ENCODE results near the gene ZNF330. TPM values are rescaled to one million over a fixed set of nuclear protein-coding genes. Genes with fewer than 3 reads are reported as not detected.

The ZNF330 gene
- polyA plus RNA-seq, 1 donor (not counting 4 experiments of a cell fraction or from before 2014, with no cell fraction given) = 31.1 TPM

GRCh38 chr4:141196227-141196933, 24.3 kb upstream of the ZNF330 start:
- Histone ChIP-seq H2AFZ (ENCODE audit: control insufficient read depth, low read length) (no peak overlapping the region), H3K9me3 (ENCODE audit: control insufficient read depth, low read depth, low read length) (no peaks in the 10 kb centered on the region), H3K79me2 (ENCODE audit: control insufficient read depth, insufficient read depth, low read length) (no peaks in the 10 kb centered on the region), H3K4me2 (ENCODE audit: control insufficient read depth, extremely low read depth, insufficient read depth, low read depth, low read length) (no peak overlapping the region), H3K36me3 (ENCODE audit: control insufficient read depth in 2 of 2, extremely low read depth in 1 of 2, insufficient read depth in 2 of 2, low read length in 2 of 2) (no peaks in the 10 kb centered on the region), H3K9ac (ENCODE audit: control insufficient read depth, extremely low read depth, insufficient read depth, low read length) (no peak overlapping the region), H3K9me1 (ENCODE audit: control insufficient read depth, extremely low read depth, insufficient read depth, low read length) (no peaks in the 10 kb centered on the region), H4K20me1 (ENCODE audit: control insufficient read depth, extremely low read depth, insufficient read depth, low read length) (no peaks in the 10 kb centered on the region), H3K4me3 (ENCODE audit: control insufficient read depth in 2 of 3, extremely low read depth in 1 of 3, insufficient read depth in 2 of 3, low read depth in 1 of 3, low read length in 3 of 3) (no peak overlapping the region), H3K27ac (ENCODE audit: control insufficient read depth, insufficient read depth, low read length) (no peak overlapping the region), H3K27me3 (ENCODE audit: control insufficient read depth, extremely low read depth, insufficient read depth, low read length) (no peaks in the 10 kb centered on the region), H3K4me1 (ENCODE audit: control insufficient read depth, extremely low read depth, insufficient read depth, low read length) (no peaks in the 10 kb centered on the region)
- no peak for TF ChIP-seq EZH2 (IDR thresholded peaks at IDR 0.05; ENCODE audit: low read length)
- no peak for TF ChIP-seq CTCF (optimal IDR thresholded peaks at IDR 0.05 in 1 of 3, IDR thresholded peaks at IDR 0.05 in 1 of 3, conservative IDR thresholded peaks at IDR 0.05 in 1 of 3; ENCODE audit: extremely low read depth in 1 of 3, insufficient read depth in 2 of 3, low read length in 3 of 3)
- FAIRE-seq = no peak
- DNase-seq (ENCODE audit: low read depth, low spot score) = no peak
- dilution Hi-C loops (cut with MboI; ENCODE audit: extremely low pct_ligation_motif_present, low sequenced_read_pairs) = no loop called here

- no peak overlapping the region for H3K4me3 ChIP-seq (ENCODE audit: control insufficient read depth in 2 of 3, extremely low read depth in 1 of 3, insufficient read depth in 2 of 3, low read depth in 1 of 3, low read length in 3 of 3)
These were observed 12.7 kb upstream of the ZNF330 start for GRCh38 chr4:141207961-141208360.

More at GRCh38 chr4:141207961-141208360, 12.7 kb upstream of the ZNF330 start:
- no peak for FAIRE-seq
- Histone ChIP-seq H3K9ac (ENCODE audit: control insufficient read depth, extremely low read depth, insufficient read depth, low read length) (no peak overlapping the region), H3K36me3 (ENCODE audit: control insufficient read depth in 2 of 2, extremely low read depth in 1 of 2, insufficient read depth in 2 of 2, low read length in 2 of 2) (no peaks in the 10 kb centered on the region), H2AFZ (ENCODE audit: control insufficient read depth, low read length) (no peak overlapping the region), H3K9me1 (ENCODE audit: control insufficient read depth, extremely low read depth, insufficient read depth, low read length) (no peaks in the 10 kb centered on the region), H4K20me1 (ENCODE audit: control insufficient read depth, extremely low read depth, insufficient read depth, low read length) (no peaks in the 10 kb centered on the region), H3K9me3 (ENCODE audit: control insufficient read depth, low read depth, low read length) (no peaks in the 10 kb centered on the region), H3K79me2 (ENCODE audit: control insufficient read depth, insufficient read depth, low read length) (no peaks in the 10 kb centered on the region), H3K4me2 (ENCODE audit: control insufficient read depth, extremely low read depth, insufficient read depth, low read depth, low read length) (no peak overlapping the region), H3K27ac (ENCODE audit: control insufficient read depth, insufficient read depth, low read length) (no peak overlapping the region), H3K4me1 (ENCODE audit: control insufficient read depth, extremely low read depth, insufficient read depth, low read length) (no peaks in the 10 kb centered on the region), H3K27me3 (ENCODE audit: control insufficient read depth, extremely low read depth, insufficient read depth, low read length) (no peaks in the 10 kb centered on the region)
- dilution Hi-C loops (cut with MboI; ENCODE audit: extremely low pct_ligation_motif_present, low sequenced_read_pairs) = no loop called here
- DNase-seq (ENCODE audit: low read depth, low spot score) = no peak
- TF ChIP-seq CTCF (optimal IDR thresholded peaks at IDR 0.05 in 1 of 3, IDR thresholded peaks at IDR 0.05 in 1 of 3, conservative IDR thresholded peaks at IDR 0.05 in 1 of 3; ENCODE audit: extremely low read depth in 1 of 3, insufficient read depth in 2 of 3, low read length in 3 of 3) (no peak), EZH2 (IDR thresholded peaks at IDR 0.05; ENCODE audit: low read length) (no peak)
